H9 (cell line): ENCODE data around the gene TNS2. TPM values are rescaled to one million over a fixed set of nuclear protein-coding genes. Genes with fewer than 3 reads are reported as not detected.

Source experiments
- DNase-seq: peaks from one replicate; pipeline ENCODE4 v3.0.0-alpha.2; 2017
- H2AFZ ChIP-seq: one replicate; pipeline ENCODE4 v1.6.1; 2013; ENCODE audit warnings: mild to moderate bottlenecking, low read length, control low read depth, moderate library complexity
- H2AK5ac ChIP-seq: 2 replicates; pipeline ENCODE4 v1.6.1; 2013; ENCODE audit warnings: low read length, control low read depth, mixed read lengths; ENCODE audit not compliant: insufficient read length
- H2BK120ac ChIP-seq: one replicate; pipeline ENCODE4 v1.6.1; 2013; ENCODE audit warnings: low read depth, mild to moderate bottlenecking, low read length, control low read depth, inconsistent platforms; ENCODE audit not compliant: poor library complexity, severe bottlenecking
- H2BK12ac ChIP-seq: 2 replicates; pipeline ENCODE4 v1.6.1; 2013; ENCODE audit warnings: low read length, control low read depth, mixed read lengths, low read depth; ENCODE audit not compliant: insufficient read length
- H2BK15ac ChIP-seq: 2 replicates; pipeline ENCODE4 v1.6.1; 2013; ENCODE audit warnings: low read depth, low read length, control low read depth
- H2BK20ac ChIP-seq: one replicate; pipeline ENCODE4 v1.6.1; 2013; ENCODE audit warnings: low read depth, mild to moderate bottlenecking, low read length, control low read depth, inconsistent platforms; ENCODE audit not compliant: poor library complexity, severe bottlenecking
- H2BK5ac ChIP-seq: 2 replicates; pipeline ENCODE4 v1.6.1; 2013; ENCODE audit warnings: low read length, control low read depth, mixed read lengths; ENCODE audit not compliant: insufficient read length
- H3K14ac ChIP-seq: 2 replicates; pipeline ENCODE4 v1.6.1; 2013; ENCODE audit warnings: low read length, control low read depth; ENCODE audit not compliant: insufficient read depth
- H3K18ac ChIP-seq: 2 replicates; pipeline ENCODE4 v1.6.1; 2013; ENCODE audit warnings: low read depth, mild to moderate bottlenecking, mixed read lengths, low read length, control low read depth; ENCODE audit not compliant: insufficient read length
- H3K23ac ChIP-seq: 2 replicates; pipeline ENCODE4 v1.6.1; 2013; ENCODE audit warnings: low read length, control low read depth, mixed read lengths, low read depth; ENCODE audit not compliant: insufficient read length
- H3K23me2 ChIP-seq: 2 replicates; pipeline ENCODE4 v1.6.1; 2013; ENCODE audit warnings: low read depth, mild to moderate bottlenecking, mixed read lengths, low read length, control low read depth; ENCODE audit not compliant: insufficient read length, poor library complexity, severe bottlenecking
- H3K27ac ChIP-seq: 2 replicates; pipeline ENCODE4 v1.5.1; 2013; ENCODE audit warnings: low read length, control low read depth, mixed read lengths, low read depth; ENCODE audit not compliant: insufficient read length
- H3K27me3 ChIP-seq: 2 replicates; pipeline ENCODE4 v1.6.1; 2013; ENCODE audit warnings: low read length, control low read depth, inconsistent platforms; ENCODE audit not compliant: insufficient read depth
- H3K4ac ChIP-seq: 2 replicates; pipeline ENCODE4 v1.6.1; 2013; ENCODE audit warnings: low read depth, mild to moderate bottlenecking, control low read depth, inconsistent platforms, low read length, moderate library complexity
- H3K4me1 ChIP-seq: 2 replicates; pipeline ENCODE4 v1.6.1; 2013; ENCODE audit warnings: low read length, control low read depth, inconsistent platforms; ENCODE audit not compliant: insufficient read depth
- H3K4me2 ChIP-seq: 2 replicates; pipeline ENCODE4 v1.6.1; 2013; ENCODE audit warnings: low read length, control low read depth, mixed read lengths; ENCODE audit not compliant: insufficient read length, insufficient read depth
- H3K56ac ChIP-seq: 2 replicates; pipeline ENCODE4 v1.6.1; 2013; ENCODE audit warnings: low read depth, mild to moderate bottlenecking, mixed read lengths, low read length, control low read depth; ENCODE audit not compliant: insufficient read length
- H3K79me1 ChIP-seq: 2 replicates; pipeline ENCODE4 v1.6.1; 2013; ENCODE audit warnings: low read depth, mild to moderate bottlenecking, moderate library complexity, low read length, control low read depth, inconsistent platforms; ENCODE audit not compliant: insufficient read depth, poor library complexity, severe bottlenecking
- H3K79me2 ChIP-seq: 2 replicates; pipeline ENCODE4 v1.6.1; 2013; ENCODE audit warnings: low read length, control low read depth, inconsistent platforms; ENCODE audit not compliant: insufficient read depth
- H3K9ac ChIP-seq: 2 replicates; pipeline ENCODE4 v1.6.1; 2013; ENCODE audit warnings: low read length, control low read depth, mixed read lengths; ENCODE audit not compliant: insufficient read length; ENCODE audit errors: extremely low read depth
- H3K9me3 ChIP-seq: one replicate; pipeline ENCODE4 v1.6.1; 2013; ENCODE audit warnings: low read depth, low read length, inconsistent platforms; ENCODE audit not compliant: control insufficient read depth
- H3T11ph ChIP-seq: one replicate; pipeline ENCODE4 v1.6.1; 2013; ENCODE audit warnings: mild to moderate bottlenecking, low read length, control low read depth, inconsistent platforms
- H4K20me1 ChIP-seq: one replicate; pipeline ENCODE4 v1.6.1; 2013; ENCODE audit not compliant: control insufficient read depth, insufficient read length, insufficient read depth
- H4K5ac ChIP-seq: 2 replicates; pipeline ENCODE4 v1.6.1; 2013; ENCODE audit warnings: low read depth, mild to moderate bottlenecking, mixed read lengths, low read length, control low read depth; ENCODE audit not compliant: insufficient read length
- H4K8ac ChIP-seq: replicated peaks from 2 replicates; pipeline ENCODE4 v1.6.1; 2013; ENCODE audit warnings: low read length, control low read depth, mixed read lengths, low read depth; ENCODE audit not compliant: insufficient read length
- H4K91ac ChIP-seq: 2 replicates; pipeline ENCODE4 v1.6.1; 2013; ENCODE audit warnings: low read depth, mild to moderate bottlenecking, moderate library complexity, mixed read lengths, low read length, control low read depth; ENCODE audit not compliant: insufficient read length
- H3K27ac Mint-ChIP-seq, 3 experiments: 2 replicates in 2 of 3; 3 replicates in 1 of 3; pipeline ENCODE4 v1.8.0; 2020 to 2021; ENCODE audit warnings: mixed read lengths in 3 of 3, mild to moderate bottlenecking in 1 of 3, moderate library complexity in 1 of 3
- H3K27me3 Mint-ChIP-seq: 2 replicates; pipeline ENCODE4 v1.8.0; 2021; ENCODE audit warnings: low read depth, mild to moderate bottlenecking, moderate library complexity, mixed read lengths
- H3K36me3 Mint-ChIP-seq, 3 experiments: 2 replicates in 2 of 3; 3 replicates in 1 of 3; pipeline ENCODE4 v1.8.0; 2020 to 2021; ENCODE audit warnings: low read depth in 3 of 3, mixed read lengths in 3 of 3; ENCODE audit not compliant: insufficient read depth in 1 of 3
- H3K4me1 Mint-ChIP-seq, 2 experiments: 2 replicates each; pipeline ENCODE4 v1.8.0; 2020; ENCODE audit warnings: mixed read lengths in 2 of 2
- H3K4me3 Mint-ChIP-seq, 2 experiments: 2 replicates in 1 of 2; 3 replicates in 1 of 2; pipeline ENCODE4 v1.8.0; 2020 to 2021; ENCODE audit warnings: mild to moderate bottlenecking in 2 of 2, mixed read lengths in 2 of 2, moderate library complexity in 1 of 2
- H3K9me3 Mint-ChIP-seq, 2 experiments: 2 replicates in 1 of 2; 3 replicates in 1 of 2; pipeline ENCODE4 v1.8.0; 2020; ENCODE audit warnings: mild to moderate bottlenecking in 2 of 2, mixed read lengths in 2 of 2, moderate library complexity in 1 of 2
- CTCF ChIP-seq: fragments of 200-600 bp; sonication (generic); conservative IDR thresholded peaks from 3 replicates; pipeline ENCODE4 v1.8.0; 2021; ENCODE audit warnings: antibody characterized with exemption, mild to moderate bottlenecking
- WGBS: extraction: QIAGEN DNeasy Blood & Tissue Kit; methylation state at CpG from one replicate; pipeline ENCODE4 v1.1.7; 2013; ENCODE audit warnings: missing lambda C conversion rate, low lambda C conversion rate, mixed read lengths; ENCODE audit not compliant: insufficient read length; ENCODE audit errors: extremely low coverage; 5-methylcytosine and 5-hydroxymethylcytosine counted together
- total RNA-seq: library from RNA; stranded (reverse); gene quantifications from 2 replicates; pipeline ENCODE4 v1.2.1, GENCODE V29; 2021

The TNS2 gene
- total RNA-seq, 1 experiment from 2014 or later, result 4.5 TPM

GRCh38 chr12:53006810-53007309 is 43.0 kb upstream of the TNS2 start:
- Histone ChIP-seq H3K23ac (no peak overlapping the region), H2BK15ac (no peak overlapping the region), H2BK5ac (peak overlapping the region; percentile 97), H3K23me2 (peaks cover 3% of the 10 kb centered on the region), H3T11ph (peak overlapping the region; percentile 48), H4K5ac (peak overlapping the region; percentile 98), H4K8ac (peak overlapping the region; percentile 94), H3K4me2 (peak overlapping the region; percentile 56), H3K79me2 (peaks cover 45% of the 10 kb centered on the region), H3K14ac (peak overlapping the region; percentile 98), H3K4me1 (peaks cover 5% of the 10 kb centered on the region; the same call in 1 of the 2 replicates), H3K27ac (peak overlapping the region; percentile 92), H2AK5ac (peak overlapping the region; percentile 24), H3K4ac (peak overlapping the region; percentile 64; the same call in 1 of the 2 replicates), H3K27me3 (no peaks in the 10 kb centered on the region), H3K9ac (peak overlapping the region; percentile 98), H4K20me1 (no peaks in the 10 kb centered on the region), H2BK12ac (no peak overlapping the region), H2BK120ac (peak overlapping the region; percentile 84), H2AFZ (no peak overlapping the region), H3K79me1 (no peaks in the 10 kb centered on the region), H3K56ac (peak overlapping the region; percentile 60), H3K9me3 (no peaks in the 10 kb centered on the region), H4K91ac (peak overlapping the region; percentile 30), H3K18ac (peak overlapping the region; percentile 97), H2BK20ac (no peak overlapping the region)
- no peaks in the 10 kb centered on the region; the same call in 1 of the 2 replicates for H3K27me3 Mint-ChIP-seq
- no CpG with 5 or more reads among the region's 38 CpGs for WGBS
- peaks cover 37 to 49% of the 10 kb centered on the region in 2 experiments for H3K4me1 Mint-ChIP-seq
- H3K27ac Mint-ChIP-seq, result peak overlapping the region; percentile 100
- peak overlapping the region; percentile 95 to 99 for H3K4me3 Mint-ChIP-seq
- TF ChIP-seq CTCF, result no peak
- H3K9me3 Mint-ChIP-seq, result peaks cover 0 to 2% of the 10 kb centered on the region in 2 experiments; a peak in 2 of 5 replicates
- peaks cover 37 to 46% (median 39%) of the 10 kb centered on the region in 3 experiments for H3K36me3 Mint-ChIP-seq
- DNase-seq, result peak; percentile 82
